MM.1S (cell line): Measurements from ENCODE around the gene UBE2J2.

Experiments
- CTCF ChIP-seq: fragments of 300-600 bp; sonication (generic); IDR thresholded peaks from 2 replicates; pipeline ENCODE4 v1.5.1; 2016; ENCODE audit warnings: antibody characterized with exemption, low read length, mixed read lengths
- EZH2phosphoT487 ChIP-seq: fragments of 300-600 bp; sonication (generic); IDR thresholded peaks from 2 replicates; pipeline ENCODE4 v1.6.1; 2018; ENCODE audit warnings: antibody characterized with exemption, low read length

- TF ChIP-seq CTCF (no peak), EZH2phosphoT487 (no peak)
Measured at GRCh38 chr1:1245178-1245816, 28.4 kb downstream of the UBE2J2 start.
